GM21619 (cell line): ENCODE measurements around the gene ATP1A2.

ENCODE experiments used
- ATAC-seq: cut with Tn5 transposase; IDR thresholded peaks from one replicate; pipeline ENCODE4 v1.9.1; 2021; ENCODE audit not compliant: unreplicated experiment

Gene ATP1A2

DNA sequence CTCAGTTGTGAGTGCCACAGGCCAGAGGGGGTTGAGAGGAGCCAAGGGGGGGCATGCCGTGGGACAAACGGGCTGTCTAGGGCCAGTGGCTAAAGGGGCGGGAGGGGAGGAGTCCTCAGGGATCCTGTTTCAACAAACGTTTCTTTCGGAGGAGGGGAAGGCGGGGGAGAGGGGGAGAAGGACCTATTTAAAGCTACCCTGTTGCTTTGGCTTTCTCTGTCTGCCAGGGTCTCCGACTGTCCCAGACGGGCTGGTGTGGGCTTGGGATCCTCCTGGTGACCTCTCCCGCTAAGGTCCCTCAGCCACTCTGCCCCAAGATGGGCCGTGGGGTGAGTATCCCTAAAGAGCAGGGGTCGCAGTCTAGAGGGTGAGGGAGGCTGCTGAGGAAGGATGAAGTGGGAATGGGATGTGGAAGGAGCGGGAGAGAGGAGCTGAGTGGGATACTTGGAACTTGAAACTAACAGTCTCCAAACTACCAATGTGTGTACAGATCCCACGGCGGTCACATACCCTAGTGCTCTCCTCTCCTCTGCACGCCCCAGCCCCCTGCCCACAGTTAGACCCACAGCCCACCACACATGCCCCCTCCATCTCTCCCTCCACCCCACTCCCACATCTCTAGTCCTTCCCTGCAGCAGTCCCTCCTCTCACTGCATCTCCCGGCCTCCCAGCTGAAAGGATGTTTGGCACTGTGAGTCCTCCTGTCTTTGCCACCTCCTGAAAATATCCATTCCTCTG is at the start of gene ATP1A2:
ATP1A2 (plus strand) TSS at position 215 of the 738 bp plus-strand sequence; CDS start at position 318, 103 bp downstream.
- ATAC-seq: no peak

DNA sequence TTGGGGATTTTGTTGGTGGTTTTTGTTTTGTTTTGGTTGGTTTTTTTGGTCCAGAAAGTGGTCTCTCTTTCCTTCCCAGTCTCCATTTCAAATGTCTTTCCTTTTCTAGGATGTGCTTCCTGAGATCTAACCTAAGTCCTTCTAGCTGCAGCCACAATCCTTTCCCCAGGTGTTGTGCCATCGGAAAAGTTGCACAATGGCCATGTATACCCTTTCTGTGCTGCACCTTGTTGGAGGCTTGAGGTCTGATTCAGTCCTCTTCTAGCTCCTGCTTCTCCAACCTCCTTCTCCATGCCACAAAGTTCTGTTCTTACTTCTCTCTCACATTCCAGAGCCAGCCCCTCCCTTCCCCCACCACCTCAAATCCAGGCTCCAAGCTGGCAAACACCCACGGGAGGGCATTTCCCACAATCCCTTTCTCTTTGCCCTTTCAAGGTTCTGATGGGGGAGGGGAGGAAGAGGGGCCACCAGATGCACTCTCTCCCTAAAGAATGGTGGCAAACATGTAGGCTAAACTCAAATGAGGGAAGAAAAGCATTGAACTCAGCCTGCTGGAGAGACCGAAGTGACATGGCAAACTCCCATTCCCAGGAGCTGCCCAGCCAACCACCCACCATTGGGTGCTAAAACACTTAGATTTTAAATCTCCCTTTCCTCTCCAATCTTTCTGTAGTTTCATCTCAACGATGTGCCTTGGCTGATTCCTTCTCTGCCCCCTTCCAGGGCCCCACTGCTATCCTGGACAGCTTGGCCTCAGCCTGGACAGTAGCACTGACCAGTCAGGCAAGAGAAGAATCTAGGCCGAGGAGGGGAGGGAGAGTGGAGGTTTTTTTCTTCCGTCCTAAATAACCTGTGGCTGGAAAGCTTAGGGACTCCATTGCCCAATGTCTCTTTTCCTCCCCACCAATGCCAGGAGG is 48.5 kb upstream of the ATP1A2 start:
- ATAC-seq: no peak

- no peak for ATAC-seq
These were observed 47.3 kb upstream of the ATP1A2 start for GRCh38 chr1:160068225-160068624.

GRCh38 chr1:160069460-160070231 is 45.9 kb upstream of the ATP1A2 start, which contains the start of gene KCNJ10:
Gene KCNJ10 (minus strand): TSS chr1:160070160. CDS start chr1:160042532, 27,628 bp downstream.
- no peak for ATAC-seq

- ATAC-seq: no peak
These were observed 45.1 kb upstream of the ATP1A2 start for GRCh38 chr1:160070243-160071163.

- ATAC-seq: no peak
These were observed 44.3 kb upstream of the ATP1A2 start for GRCh38 chr1:160071289-160071688.

- ATAC-seq: no peak
These were observed 40.7 kb upstream of the ATP1A2 start for GRCh38 chr1:160074865-160075264.

GRCh38 chr1:160075836-160076235 is 39.7 kb upstream of the ATP1A2 start:
- ATAC-seq: no peak

- ATAC-seq: no peak
These were observed 39.3 kb upstream of the ATP1A2 start for GRCh38 chr1:160076295-160076694.

- no peak for ATAC-seq
These were observed 38.1 kb upstream of the ATP1A2 start for GRCh38 chr1:160077486-160077885.

GRCh38 chr1:160078512-160079195 is 36.9 kb upstream of the ATP1A2 start:
- no peak for ATAC-seq

DNA sequence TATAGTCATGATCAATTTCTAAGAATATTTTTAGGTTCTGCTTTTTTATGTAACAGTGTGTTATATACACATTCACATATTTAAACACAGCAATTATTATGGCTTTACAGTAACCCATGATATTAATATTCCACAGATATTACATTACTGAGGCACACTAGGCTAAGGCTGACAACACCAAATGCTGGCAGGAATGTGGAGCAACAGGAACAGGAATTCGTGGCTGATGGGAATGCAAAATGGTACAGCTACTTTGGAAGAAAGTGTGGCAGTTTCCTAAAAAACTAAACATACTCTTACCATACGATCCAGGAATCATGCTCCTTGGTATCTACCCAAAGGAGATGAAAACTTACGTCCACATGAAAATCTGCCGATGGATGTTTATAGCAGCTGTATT is 36.1 kb upstream of the ATP1A2 start:
- ATAC-seq: no peak

GRCh38 chr1:160080381-160081100 is 35.0 kb upstream of the ATP1A2 start:
- ATAC-seq: no peak

- no peak for ATAC-seq
These were observed 34.2 kb upstream of the ATP1A2 start, which contains the start of gene KCNJ9 for GRCh38 chr1:160081261-160081936. Gene KCNJ9 (plus strand): TSS chr1:160081538. CDS start chr1:160084031, 2,493 bp downstream.

DNA sequence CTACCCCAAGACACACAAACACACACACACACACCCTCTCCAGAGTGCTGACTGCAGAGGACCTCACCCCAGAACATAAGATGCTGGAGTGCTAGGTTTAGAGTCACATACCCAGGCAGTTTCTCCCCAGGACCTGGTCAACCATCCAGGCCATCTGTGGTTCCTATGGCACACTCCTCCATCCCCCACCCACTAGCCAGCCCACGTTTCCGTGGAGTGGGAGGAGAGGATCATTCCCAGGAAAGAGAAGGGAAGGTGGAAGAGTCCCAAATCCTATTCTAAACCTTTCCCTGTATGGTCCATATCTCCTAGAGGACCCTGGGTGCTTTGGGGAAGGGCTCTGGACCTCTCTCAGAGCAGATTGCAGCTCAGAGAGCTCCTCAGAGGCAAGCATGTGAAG is 33.1 kb upstream of the ATP1A2 start:
- ATAC-seq: no peak

DNA sequence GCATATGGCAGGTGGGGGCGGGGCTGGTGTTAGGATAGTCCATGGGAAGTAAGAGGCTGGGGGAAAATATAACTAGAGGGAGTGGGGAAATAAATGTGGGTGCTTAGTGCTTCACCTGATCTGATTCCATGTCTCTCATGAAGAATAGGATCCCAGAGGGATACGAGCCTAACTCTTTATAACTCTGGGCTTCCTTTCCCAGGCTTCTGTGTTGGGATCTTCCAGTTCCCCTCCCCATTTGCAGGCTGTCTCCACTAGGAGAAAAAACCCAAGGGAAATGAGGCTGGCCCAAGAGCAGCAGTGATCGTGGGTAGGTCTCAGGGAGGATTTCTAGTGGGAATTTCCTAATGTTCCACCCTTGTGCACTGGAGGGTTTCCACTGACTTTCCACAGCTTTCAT is 32.6 kb upstream of the ATP1A2 start:
- no peak for ATAC-seq

DNA sequence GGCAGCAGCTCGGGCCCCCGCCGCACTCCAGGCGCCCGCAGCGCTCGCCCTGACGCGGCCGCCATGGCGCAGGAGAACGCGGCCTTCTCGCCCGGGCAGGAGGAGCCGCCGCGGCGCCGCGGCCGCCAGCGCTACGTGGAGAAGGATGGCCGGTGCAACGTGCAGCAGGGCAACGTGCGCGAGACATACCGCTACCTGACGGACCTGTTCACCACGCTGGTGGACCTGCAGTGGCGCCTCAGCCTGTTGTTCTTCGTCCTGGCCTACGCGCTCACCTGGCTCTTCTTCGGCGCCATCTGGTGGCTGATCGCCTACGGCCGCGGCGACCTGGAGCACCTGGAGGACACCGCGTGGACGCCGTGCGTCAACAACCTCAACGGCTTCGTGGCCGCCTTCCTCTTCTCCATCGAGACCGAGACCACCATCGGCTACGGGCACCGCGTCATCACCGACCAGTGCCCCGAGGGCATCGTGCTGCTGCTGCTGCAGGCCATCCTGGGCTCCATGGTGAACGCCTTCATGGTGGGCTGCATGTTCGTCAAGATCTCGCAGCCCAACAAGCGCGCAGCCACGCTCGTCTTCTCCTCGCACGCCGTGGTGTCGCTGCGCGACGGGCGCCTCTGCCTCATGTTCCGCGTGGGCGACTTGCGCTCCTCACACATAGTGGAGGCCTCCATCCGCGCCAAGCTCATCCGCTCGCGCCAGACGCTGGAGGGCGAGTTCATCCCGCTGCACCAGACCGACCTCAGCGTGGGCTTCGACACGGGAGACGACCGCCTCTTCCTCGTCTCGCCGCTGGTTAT is 31.4 kb upstream of the ATP1A2 start:
- ATAC-seq: peak; percentile 73
